Neural progenitor cell (in vitro differentiated cells): ENCODE data around the gene STK38L.

Source experiments
- CTCF ChIP-seq: fragments of 200-600 bp; sonication (generic); IDR thresholded peaks from 2 replicates; pipeline ENCODE4 v1.5.1; 2017; ENCODE audit warnings: antibody characterized with exemption, mild to moderate bottlenecking
- EZH2 ChIP-seq: fragments of 200-600 bp; sonication (generic); IDR thresholded peaks from 2 replicates; pipeline ENCODE4 v1.6.1; 2017; ENCODE audit warnings: antibody characterized with exemption, mild to moderate bottlenecking, moderate library complexity
- EZH2phosphoT487 ChIP-seq: fragments of 200-600 bp; sonication (generic); IDR thresholded peaks from 2 replicates; pipeline ENCODE4 v1.6.1; 2017; ENCODE audit warnings: antibody characterized with exemption

- TF ChIP-seq CTCF, result no peak
- no peak for TF ChIP-seq EZH2
- TF ChIP-seq EZH2phosphoT487, result no peak
These were observed 115.7 kb downstream of the STK38L start for GRCh38 chr12:27359578-27360340.
